Measurements from ENCODE around the gene TCF19. TPM values are rescaled to one million over a fixed set of nuclear protein-coding genes. Genes with fewer than 3 reads are reported as not detected.

The TCF19 gene
- total and polyA plus RNA-seq, 9 donors, result 3.9 to 9.9 (median 7.1) TPM

DNA sequence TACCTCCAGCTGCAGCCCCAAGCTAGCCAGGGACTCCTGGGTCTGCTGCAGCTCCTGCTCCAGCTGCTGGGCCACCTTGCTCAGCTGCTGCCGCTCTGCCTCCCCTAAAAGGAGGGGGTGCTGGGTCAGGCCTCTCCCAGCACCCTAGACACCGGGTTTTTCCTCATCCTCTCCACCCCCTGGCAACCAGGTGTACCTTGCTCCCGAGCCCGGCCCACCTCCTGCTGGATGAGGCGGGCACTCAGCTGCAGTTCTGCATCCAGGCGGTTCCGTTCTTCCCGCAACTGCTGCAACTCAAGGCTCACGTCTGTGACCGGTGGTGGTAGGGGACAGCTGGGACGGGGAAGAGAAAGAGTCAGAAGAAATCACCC lies 13.4 kb upstream of the TCF19 start:
- intact Hi-C loops (cut with DNase I), result no loop called here
- no peak for DNase-seq
- no peak overlapping the region for H3K27ac ChIP-seq
- H3K4me1 ChIP-seq (ENCODE audit: insufficient read depth), result no peaks in the 10 kb centered on the region
- H3K36me3 ChIP-seq, result no peaks in the 10 kb centered on the region
- no peaks in the 10 kb centered on the region for H3K9me3 ChIP-seq
- 81 to 92% (median 85%) methylated on average over 11 of the region's 11 CpGs for WGBS, 3 donors
- TF ChIP-seq POLR2A (IDR thresholded peaks at IDR 0.05), result no peak
- TF ChIP-seq EP300 (IDR thresholded peaks at IDR 0.05), result no peak
- no peak for TF ChIP-seq CTCF (IDR thresholded peaks at IDR 0.05)
- no peak overlapping the region for H3K4me3 ChIP-seq
- no peaks in the 10 kb centered on the region for H3K27me3 ChIP-seq

GRCh38 chr6:31145386-31145785 lies 13.0 kb upstream of the TCF19 start:
- 92 to 96% (median 94%) methylated on average over 10 of the region's 10 CpGs for WGBS, 3 donors
- Histone ChIP-seq H3K27ac (no peak overlapping the region), H3K27me3 (no peaks in the 10 kb centered on the region), H3K4me1 (ENCODE audit: insufficient read depth) (no peaks in the 10 kb centered on the region), H3K9me3 (no peaks in the 10 kb centered on the region), H3K4me3 (no peak overlapping the region), H3K36me3 (no peaks in the 10 kb centered on the region)
- no peak for DNase-seq
- TF ChIP-seq CTCF (IDR thresholded peaks at IDR 0.05) (no peak), EP300 (IDR thresholded peaks at IDR 0.05) (no peak), POLR2A (IDR thresholded peaks at IDR 0.05) (no peak)
- intact Hi-C loops (cut with DNase I), result no loop called here

- intact Hi-C loops (cut with DNase I), result no loop called here
- H3K27ac ChIP-seq, result no peak overlapping the region
- DNase-seq, result no peak
- H3K27me3 ChIP-seq, result no peaks in the 10 kb centered on the region
- TF ChIP-seq EP300 (IDR thresholded peaks at IDR 0.05) (no peak), CTCF (IDR thresholded peaks at IDR 0.05) (no peak), POLR2A (IDR thresholded peaks at IDR 0.05) (no peak)
- no peaks in the 10 kb centered on the region for H3K4me1 ChIP-seq (ENCODE audit: insufficient read depth)
- 85 to 88% (median 87%) methylated on average over 6 of the region's 6 CpGs for WGBS, 3 donors
- H3K9me3 ChIP-seq, result no peaks in the 10 kb centered on the region
- H3K4me3 ChIP-seq, result no peak overlapping the region
- H3K36me3 ChIP-seq, result no peaks in the 10 kb centered on the region
Observed at GRCh38 chr6:31149827-31150447, 8.5 kb upstream of the TCF19 start.

- no peak overlapping the region for H3K4me3 ChIP-seq
- no peaks in the 10 kb centered on the region for H3K27me3 ChIP-seq
- H3K4me1 ChIP-seq (ENCODE audit: insufficient read depth), result no peaks in the 10 kb centered on the region
- intact Hi-C loops (cut with DNase I), result no loop called here
- no peak for DNase-seq
- no peak overlapping the region for H3K27ac ChIP-seq
- TF ChIP-seq CTCF (IDR thresholded peaks at IDR 0.05) (no peak), POLR2A (IDR thresholded peaks at IDR 0.05) (no peak), EP300 (IDR thresholded peaks at IDR 0.05) (no peak)
- H3K9me3 ChIP-seq, result no peaks in the 10 kb centered on the region
- H3K36me3 ChIP-seq, result no peaks in the 10 kb centered on the region
- 82 to 90% (median 89%) methylated on average over 7 of the region's 7 CpGs for WGBS, 3 donors
Observed at GRCh38 chr6:31152781-31153180, 5.6 kb upstream of the TCF19 start.

Measured in ovary (tissue), 9 donors.